DND-41 (cell line): ENCODE results near the gene EHD1.

Experiments
- ATAC-seq: fragments of 200-7000 bp; cut with Tn5 transposase; 3 replicates; pipeline ENCODE4 v1.9.1; 2021; ENCODE audit warnings: low read depth; ENCODE audit not compliant: insufficient read depth
- DNase-seq: peaks from one replicate; pipeline ENCODE4 v3.0.0-alpha.2; 2020
- H2AFZ ChIP-seq: 2 replicates; pipeline ENCODE4 v1.6.0; 2012; ENCODE audit warnings: low read depth, low read length
- H3K27ac ChIP-seq: 2 replicates; pipeline ENCODE4 v1.5.1; 2012; ENCODE audit warnings: low read length, inconsistent platforms
- H3K27me3 ChIP-seq: fragments of 200-600 bp; sonication (generic); 2 replicates; pipeline ENCODE4 v1.6.0; 2012; ENCODE audit warnings: low read length, mild to moderate bottlenecking, inconsistent platforms; ENCODE audit not compliant: insufficient read depth, poor library complexity
- H3K36me3 ChIP-seq: 2 replicates; pipeline ENCODE4 v1.5.1; 2012; ENCODE audit warnings: low read length, inconsistent platforms; ENCODE audit not compliant: insufficient read depth
- H3K4me1 ChIP-seq: 2 replicates; pipeline ENCODE4 v1.5.1; 2012; ENCODE audit warnings: mild to moderate bottlenecking, low read length; ENCODE audit not compliant: insufficient read depth
- H3K4me2 ChIP-seq: 2 replicates; pipeline ENCODE4 v1.6.0; 2012; ENCODE audit warnings: mild to moderate bottlenecking, moderate library complexity, low read length, inconsistent platforms; ENCODE audit not compliant: insufficient read depth
- H3K4me3 ChIP-seq, 2 experiments: fragments of 200-600 bp in 1 of 2; shearing (Covaris generic) in 1 of 2; 2 replicates each; pipeline ENCODE4 v1.5.1; 2012 to 2016; ENCODE audit warnings: inconsistent platforms in 2 of 2, low read length in 2 of 2, mild to moderate bottlenecking in 2 of 2, low read depth in 1 of 2, moderate library complexity in 1 of 2
- H3K79me2 ChIP-seq: 2 replicates; pipeline ENCODE4 v1.6.0; 2012; ENCODE audit warnings: low read length, inconsistent platforms; ENCODE audit not compliant: insufficient read depth
- H3K9ac ChIP-seq: 2 replicates; pipeline ENCODE4 v1.6.0; 2012; ENCODE audit warnings: low read depth, mild to moderate bottlenecking, inconsistent platforms, low read length, moderate library complexity
- H3K9me3 ChIP-seq: 2 replicates; pipeline ENCODE4 v1.5.1; 2012; ENCODE audit warnings: low read length, moderate library complexity, mild to moderate bottlenecking, inconsistent platforms; ENCODE audit not compliant: insufficient read depth, severe bottlenecking
- H4K20me1 ChIP-seq: 2 replicates; pipeline ENCODE4 v1.6.0; 2012; ENCODE audit warnings: low read length; ENCODE audit not compliant: insufficient read depth
- CTCF ChIP-seq: IDR thresholded peaks from 2 replicates; pipeline ENCODE4 v1.5.1; 2012; ENCODE audit warnings: borderline replicate concordance, low read length, moderate library complexity, mild to moderate bottlenecking; ENCODE audit not compliant: poor library complexity, severe bottlenecking; ENCODE audit errors: extremely low read depth
- EZH2 ChIP-seq: IDR thresholded peaks from 3 replicates; pipeline ENCODE4 v1.6.1; 2012; ENCODE audit warnings: borderline replicate concordance, low read depth, mild to moderate bottlenecking, moderate library complexity, low read length, inconsistent platforms; ENCODE audit not compliant: severe bottlenecking

EHD1 gene

GRCh38 chr11:64900774-64901173, 22.4 kb upstream of the EHD1 start:
- TF ChIP-seq CTCF (no peak), EZH2 (no peak)
- no peaks in the 10 kb centered on the region for H3K4me1 ChIP-seq
- H3K36me3 ChIP-seq, result peaks cover 70% of the 10 kb centered on the region
- ATAC-seq (no peak), DNase-seq (no peak)
- no peaks in the 10 kb centered on the region for H3K79me2 ChIP-seq
- H3K9me3 ChIP-seq, result no peaks in the 10 kb centered on the region
- no peaks in the 10 kb centered on the region; the same call in 1 of the 2 replicates for H4K20me1 ChIP-seq
- H3K4me2 ChIP-seq, result no peak overlapping the region
- no peak overlapping the region for H2AFZ ChIP-seq
- no peak overlapping the region for H3K9ac ChIP-seq
- no peak overlapping the region for H3K27ac ChIP-seq
- no peak overlapping the region for H3K4me3 ChIP-seq
- no peaks in the 10 kb centered on the region for H3K27me3 ChIP-seq

GRCh38 chr11:64900263-64900678, 21.9 kb upstream of the EHD1 start:
- ATAC-seq (no peak), DNase-seq (no peak)
- Histone ChIP-seq H3K9ac (no peak overlapping the region), H3K36me3 (peaks cover 66% of the 10 kb centered on the region), H3K4me3 (no peak overlapping the region), H3K4me2 (no peak overlapping the region), H4K20me1 (no peaks in the 10 kb centered on the region; the same call in 1 of the 2 replicates), H2AFZ (no peak overlapping the region), H3K9me3 (no peaks in the 10 kb centered on the region), H3K27me3 (no peaks in the 10 kb centered on the region), H3K79me2 (no peaks in the 10 kb centered on the region), H3K4me1 (no peaks in the 10 kb centered on the region), H3K27ac (no peak overlapping the region)
- no peak for TF ChIP-seq EZH2
- no peak for TF ChIP-seq CTCF

- Histone ChIP-seq H2AFZ (no peak overlapping the region), H3K4me3 (no peak overlapping the region), H3K27me3 (no peaks in the 10 kb centered on the region), H3K4me1 (no peaks in the 10 kb centered on the region), H3K79me2 (no peaks in the 10 kb centered on the region), H3K27ac (no peak overlapping the region), H4K20me1 (no peaks in the 10 kb centered on the region), H3K9me3 (no peaks in the 10 kb centered on the region), H3K36me3 (peaks cover 65% of the 10 kb centered on the region), H3K9ac (no peak overlapping the region), H3K4me2 (no peak overlapping the region)
- ATAC-seq (no peak), DNase-seq (no peak)
- no peak for TF ChIP-seq CTCF
- TF ChIP-seq EZH2, result no peak
These were observed 20.1 kb upstream of the EHD1 start for GRCh38 chr11:64898541-64898940.

- peaks cover 62% of the 10 kb centered on the region for H3K36me3 ChIP-seq
- DNase-seq, result no peak
- no peaks in the 10 kb centered on the region for H4K20me1 ChIP-seq
These were observed 19.6 kb upstream of the EHD1 start for GRCh38 chr11:64898076-64898445.

More at GRCh38 chr11:64898076-64898445, 19.6 kb upstream of the EHD1 start:
- Histone ChIP-seq H3K79me2 (no peaks in the 10 kb centered on the region), H2AFZ (no peak overlapping the region), H3K4me3 (no peak overlapping the region), H3K4me1 (no peaks in the 10 kb centered on the region), H3K9me3 (no peaks in the 10 kb centered on the region), H3K9ac (no peak overlapping the region), H3K4me2 (no peak overlapping the region), H3K27me3 (no peaks in the 10 kb centered on the region), H3K27ac (no peak overlapping the region)
- ATAC-seq, result no peak
- no peak for TF ChIP-seq EZH2
- TF ChIP-seq CTCF, result no peak
